HCT116 (cell line): Measurements from ENCODE around the gene ZFHX2. TPM values are rescaled to one million over a fixed set of nuclear protein-coding genes. Genes with fewer than 3 reads are reported as not detected.

Experiments used
- ATAC-seq: fragments of 200-7000 bp; cut with Tn5 transposase; 2 replicates; pipeline ENCODE4 v1.9.1; 2020; ENCODE audit warnings: mild to moderate bottlenecking, moderate library complexity
- BruUV-seq: library from RNA; stranded (reverse); fragments of 400-500 nt; replicated peaks from 2 replicates; lab custom pipeline; 2021; lab: Mats Ljungman, UMichigan
- CTCF ChIA-PET: fragments of 300-600 bp; sonication (Branson Sonifier 250); formaldehyde crosslinking; loops from one replicate; lab custom pipeline; 2021; ENCODE audit warnings: antibody characterized with exemption; lab: Charles Lee
- POLR2A ChIA-PET: fragments of 300-600, 350-600 bp; sonication (Branson Sonifier 250); formaldehyde crosslinking; loops from one replicate; lab custom pipeline; 2021; ENCODE audit warnings: antibody characterized with exemption; lab: Charles Lee
- RAD21 ChIA-PET, 2 experiments: fragments of 300-600 bp; sonication (Branson Sonifier 250); formaldehyde crosslinking; loops; one replicate each; lab custom pipeline; 2023; ENCODE audit warnings: low total read pairs in 2 of 2; ENCODE audit not compliant: uncharacterized antibody in 2 of 2, unreplicated experiment in 2 of 2, low non-redundant PET in 1 of 2; lab: Charles Lee
- DNase-seq: peaks from one replicate; pipeline ENCODE4 v3.0.0-alpha.2; 2010; ENCODE audit warnings: low read depth, low spot score
- H2AFZ ChIP-seq: fragments of 200-600 bp; shearing (Covaris generic), sonication (generic); 2 replicates; pipeline ENCODE4 v1.6.1; 2017; ENCODE audit warnings: low read depth, mixed run types, mixed read lengths, antibody characterized with exemption, low read length; ENCODE audit not compliant: poor library complexity, severe bottlenecking
- H3K27ac ChIP-seq: 2 replicates; pipeline ENCODE4 v1.5.1; 2012; ENCODE audit warnings: low read depth, low read length
- H3K27me3 ChIP-seq: fragments of 200-600 bp; sonication (generic); 2 replicates; pipeline ENCODE4 v1.6.1; 2016; ENCODE audit warnings: mixed run types, low read length, mixed read lengths; ENCODE audit not compliant: insufficient read depth
- H3K36me3 ChIP-seq, 2 experiments: fragments of 200-500 bp in 1 of 2; fragments of 200-600 bp in 1 of 2; sonication (Bioruptor generic) in 1 of 2; sonication (generic) in 1 of 2; 2 replicates each; pipeline versions ENCODE4 v1.5.1 to v1.6.1; 2014 to 2016; ENCODE audit warnings: low read length in 2 of 2, inconsistent platforms in 1 of 2, mixed read lengths in 1 of 2, mixed run types in 1 of 2; ENCODE audit not compliant: insufficient read depth in 2 of 2, control insufficient read depth in 1 of 2
- H3K4me1 ChIP-seq, 2 experiments: fragments of 200-600 bp in 1 of 2; sonication (generic) in 1 of 2; 2 replicates each; pipeline versions ENCODE4 v1.5.1 to v1.6.1; 2012 to 2017; ENCODE audit warnings: low read length in 2 of 2, inconsistent platforms in 1 of 2, mild to moderate bottlenecking in 1 of 2, mixed read lengths in 1 of 2, mixed run types in 1 of 2, moderate library complexity in 1 of 2; ENCODE audit not compliant: insufficient read depth in 2 of 2, control insufficient read depth in 1 of 2
- H3K4me2 ChIP-seq: fragments of 200-600 bp; sonication (generic); 2 replicates; pipeline ENCODE4 v1.6.1; 2017; ENCODE audit warnings: mixed run types, low read length, mixed read lengths
- H3K4me3 ChIP-seq, 2 experiments: fragments of 200-600 bp in 1 of 2; sonication (generic) in 1 of 2; replicated peaks in 1 of 2; 2 replicates each; pipeline ENCODE4 v1.5.1; 2011 to 2016; ENCODE audit warnings: low read length in 2 of 2, control low read depth in 1 of 2, low read depth in 1 of 2, mild to moderate bottlenecking in 1 of 2, mixed read lengths in 1 of 2, mixed run types in 1 of 2
- H3K79me2 ChIP-seq: fragments of 200-600 bp; sonication (generic); 2 replicates; pipeline ENCODE4 v1.6.1; 2017; ENCODE audit warnings: mild to moderate bottlenecking, mixed run types, low read length, moderate library complexity, mixed read lengths; ENCODE audit not compliant: insufficient read depth
- H3K9ac ChIP-seq: fragments of 200-600 bp; sonication (generic); 2 replicates; pipeline ENCODE4 v1.6.1; 2016; ENCODE audit warnings: low read length, mixed read lengths
- H3K9me2 ChIP-seq: fragments of 200-600 bp; sonication (generic), shearing (Covaris generic); 2 replicates; pipeline ENCODE4 v1.6.1; 2017; ENCODE audit warnings: mixed run types, mild to moderate bottlenecking, moderate library complexity; ENCODE audit not compliant: insufficient read depth
- H3K9me3 ChIP-seq, 2 experiments: fragments of 200-500 bp in 1 of 2; fragments of 200-600 bp in 1 of 2; sonication (Bioruptor generic) in 1 of 2; sonication (generic) in 1 of 2; 2 replicates each; pipeline ENCODE4 v1.6.1; 2014 to 2017; ENCODE audit warnings: low read length in 2 of 2, mixed read lengths in 2 of 2, inconsistent platforms in 1 of 2, low read depth in 1 of 2, mild to moderate bottlenecking in 1 of 2, mixed run types in 1 of 2, moderate library complexity in 1 of 2; ENCODE audit not compliant: control insufficient read depth in 1 of 2, insufficient read depth in 1 of 2
- H4K20me1 ChIP-seq: fragments of 200-600 bp; sonication (generic), shearing (Covaris generic); 2 replicates; pipeline ENCODE4 v1.6.1; 2017; ENCODE audit warnings: mixed run types, mild to moderate bottlenecking, moderate library complexity; ENCODE audit not compliant: insufficient read depth
- CBX3 ChIP-seq: IDR thresholded peaks from 2 replicates; pipeline ENCODE4 v1.6.1; 2012; ENCODE audit warnings: low read depth
- CEBPB ChIP-seq: IDR thresholded peaks from 2 replicates; pipeline ENCODE4 v1.6.1; 2012; ENCODE audit warnings: low read depth
- ELF1 ChIP-seq: IDR thresholded peaks from 2 replicates; pipeline ENCODE4 v1.6.1; 2012; ENCODE audit warnings: low read depth, borderline replicate concordance
- POLR2A ChIP-seq: IDR thresholded peaks from 2 replicates; pipeline ENCODE4 v1.7.0; 2011; ENCODE audit warnings: borderline replicate concordance; ENCODE audit not compliant: insufficient read depth, insufficient read length; ENCODE audit errors: extremely low read depth
- POLR2AphosphoS5 ChIP-seq: IDR thresholded peaks from 2 replicates; pipeline ENCODE4 v1.6.1; 2011; ENCODE audit warnings: mild to moderate bottlenecking, low read depth, low read length, moderate library complexity
- RAD21 ChIP-seq: IDR thresholded peaks from 2 replicates; pipeline ENCODE4 v1.6.1; 2012; ENCODE audit warnings: low read depth, mild to moderate bottlenecking
- SIN3A ChIP-seq: IDR thresholded peaks from 2 replicates; pipeline ENCODE4 v1.6.1; 2012; ENCODE audit warnings: low read depth
- TCF7L2 ChIP-seq: IDR thresholded peaks from 2 replicates; pipeline ENCODE4 v1.7.0; 2011; ENCODE audit warnings: borderline replicate concordance, inconsistent platforms; ENCODE audit not compliant: insufficient read depth, insufficient read length; ENCODE audit errors: extremely low read depth
- YY1 ChIP-seq: IDR thresholded peaks from 2 replicates; pipeline ENCODE4 v1.6.1; 2011; ENCODE audit warnings: low read length, low read depth, moderate library complexity, mild to moderate bottlenecking; ENCODE audit not compliant: insufficient replicate concordance; ENCODE audit errors: extremely low read depth
- ZFX ChIP-seq: fragments of 450-650 bp; IDR thresholded peaks from 2 replicates; pipeline ENCODE4 v1.6.1; 2017
- intact Hi-C: fragments of 100-400 bp; cut with micrococcal nuclease; formaldehyde crosslinking; loops from 2 replicates; pipeline ENCODE4 v1.10.0; 2022
- total RNA-seq: library from RNA; stranded (reverse); gene quantifications from one replicate; pipeline ENCODE4 v1.2.1, GENCODE V29; 2021; ENCODE audit not compliant: unreplicated experiment
- TF ChIP-seq, protein P1 (sequence below): IDR thresholded peaks from 2 replicates; pipeline ENCODE4 v1.6.1; 2011; ENCODE audit warnings: mild to moderate bottlenecking, low read length, moderate library complexity; ENCODE audit not compliant: insufficient replicate concordance; ENCODE audit errors: extremely low read depth
- TF ChIP-seq, protein P2 (sequence below): IDR thresholded peaks from 2 replicates; pipeline ENCODE4 v1.6.1; 2012
- TF ChIP-seq, protein P3 (sequence below): IDR thresholded peaks from 2 replicates; pipeline ENCODE4 v1.6.1; 2012

The ZFHX2 gene
- total RNA-seq, 1 experiment from 2014 or later: 3.6 TPM

DNA sequence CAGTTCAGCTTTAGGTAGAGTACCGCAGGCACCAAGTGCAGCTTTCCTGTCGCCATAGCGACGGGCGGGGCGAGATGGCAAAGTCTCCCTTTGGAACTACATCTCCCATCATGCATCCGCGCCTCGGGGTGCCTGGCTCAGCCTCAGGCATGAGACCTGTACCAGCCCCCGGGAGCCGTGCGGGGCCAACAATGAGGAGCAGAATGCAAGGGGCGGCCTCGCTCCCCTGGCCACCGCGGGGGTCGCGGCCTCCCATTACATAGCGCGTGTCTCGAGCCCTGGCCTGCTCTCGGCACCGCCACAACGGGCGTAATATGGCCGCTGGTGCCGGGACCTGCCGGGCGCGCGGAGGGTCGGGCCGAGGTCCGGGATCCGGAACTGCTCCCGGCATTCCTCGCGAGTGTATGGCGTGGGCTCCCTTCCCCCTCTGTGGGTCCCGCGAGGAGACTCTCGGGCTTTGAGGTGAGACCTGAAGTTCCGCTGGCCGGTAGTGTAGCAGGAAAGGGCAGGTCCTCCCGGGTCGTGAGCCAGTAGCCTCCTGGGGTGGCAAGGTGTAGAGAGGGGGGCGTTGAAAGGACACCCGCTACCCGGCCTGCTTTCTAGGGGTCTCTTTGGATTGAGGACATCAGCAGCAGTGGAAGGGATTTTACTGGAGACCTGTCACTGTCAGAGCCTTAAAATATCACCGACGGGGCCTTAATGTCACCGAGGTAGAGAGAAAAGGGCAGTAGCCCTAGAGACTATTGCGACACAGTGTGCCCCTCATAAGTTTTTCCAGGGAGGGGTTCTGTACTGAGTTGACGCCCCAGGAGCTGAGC lies 4.5 kb upstream of the ZFHX2 start, which contains the start of gene THTPA:
Gene THTPA, plus strand, starts transcription at position 390 of the 818 bp plus-strand sequence. CDS start 487 bp downstream, outside the sequence.
- BruUV-seq: TSS peak; percentile 72
- H3K27ac ChIP-seq: peak within 1 kb of the TSS; percentile 91
- RAD21 ChIA-PET: no interaction called here
- no peaks in the 10 kb centered on the region for H4K20me1 ChIP-seq
- TF ChIP-seq SIN3A: no peak; the same call in 1 of the 2 replicates
- TF ChIP-seq, protein P1, sequence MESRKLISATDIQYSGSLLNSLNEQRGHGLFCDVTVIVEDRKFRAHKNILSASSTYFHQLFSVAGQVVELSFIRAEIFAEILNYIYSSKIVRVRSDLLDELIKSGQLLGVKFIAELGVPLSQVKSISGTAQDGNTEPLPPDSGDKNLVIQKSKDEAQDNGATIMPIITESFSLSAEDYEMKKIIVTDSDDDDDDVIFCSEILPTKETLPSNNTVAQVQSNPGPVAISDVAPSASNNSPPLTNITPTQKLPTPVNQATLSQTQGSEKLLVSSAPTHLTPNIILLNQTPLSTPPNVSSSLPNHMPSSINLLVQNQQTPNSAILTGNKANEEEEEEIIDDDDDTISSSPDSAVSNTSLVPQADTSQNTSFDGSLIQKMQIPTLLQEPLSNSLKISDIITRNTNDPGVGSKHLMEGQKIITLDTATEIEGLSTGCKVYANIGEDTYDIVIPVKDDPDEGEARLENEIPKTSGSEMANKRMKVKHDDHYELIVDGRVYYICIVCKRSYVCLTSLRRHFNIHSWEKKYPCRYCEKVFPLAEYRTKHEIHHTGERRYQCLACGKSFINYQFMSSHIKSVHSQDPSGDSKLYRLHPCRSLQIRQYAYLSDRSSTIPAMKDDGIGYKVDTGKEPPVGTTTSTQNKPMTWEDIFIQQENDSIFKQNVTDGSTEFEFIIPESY: peak; percentile 15
- no peak for TF ChIP-seq CBX3
- TF ChIP-seq POLR2A: peak; percentile 55
- peak; percentile 65 for TF ChIP-seq YY1
- peak; percentile 77; the same call in 1 of the 2 replicates for TF ChIP-seq ELF1
- TF ChIP-seq POLR2AphosphoS5: peak; percentile 69
- peak; percentile 41 for TF ChIP-seq TCF7L2
- TF ChIP-seq ZFX: peak; percentile 93
- TF ChIP-seq CEBPB: no peak; the same call in 1 of the 2 replicates
- TF ChIP-seq, protein P2, sequence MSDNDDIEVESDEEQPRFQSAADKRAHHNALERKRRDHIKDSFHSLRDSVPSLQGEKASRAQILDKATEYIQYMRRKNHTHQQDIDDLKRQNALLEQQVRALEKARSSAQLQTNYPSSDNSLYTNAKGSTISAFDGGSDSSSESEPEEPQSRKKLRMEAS: peak; percentile 77; the same call in 1 of the 2 replicates
- no peak for TF ChIP-seq RAD21
- TF ChIP-seq, protein P3, sequence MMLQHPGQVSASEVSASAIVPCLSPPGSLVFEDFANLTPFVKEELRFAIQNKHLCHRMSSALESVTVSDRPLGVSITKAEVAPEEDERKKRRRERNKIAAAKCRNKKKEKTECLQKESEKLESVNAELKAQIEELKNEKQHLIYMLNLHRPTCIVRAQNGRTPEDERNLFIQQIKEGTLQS: no peak
- intact Hi-C loops: loop anchor here (5.0 kb wide), 1 partner anchor 289 kb away; no protein-coding TSS in a partner anchor
- H3K79me2 ChIP-seq: peaks cover 6% of the 10 kb centered on the region; the same call in 1 of the 2 replicates
- peak within 1 kb of the TSS; percentile 85 for H2AFZ ChIP-seq
- H3K9me2 ChIP-seq: no peaks in the 10 kb centered on the region
- H3K4me2 ChIP-seq: peak within 1 kb of the TSS; percentile 95
- no peaks in the 10 kb centered on the region for H3K9me3 ChIP-seq
- CTCF ChIA-PET: interaction anchor here (0.7 to 6.0 kb wide), 5 partner anchors 12 to 81 kb away, joined by 3 to 69 read pairs (median 4); partner anchors contain the start of gene AP1G2
- H3K9ac ChIP-seq: peak within 1 kb of the TSS; percentile 82
- ATAC-seq (peak; percentile 80), DNase-seq (peak; percentile 81)
- POLR2A ChIA-PET: interaction anchor here (0.6 to 1.1 kb wide), 3 partner anchors 11 to 81 kb away, joined by 3 read pairs; no protein-coding TSS in a partner anchor
- peaks cover 11 to 12% of the 10 kb centered on the region in 2 experiments; a peak in 3 of 4 replicates for H3K36me3 ChIP-seq
- no peaks in the 10 kb centered on the region for H3K27me3 ChIP-seq
- peak within 1 kb of the TSS; percentile 81 to 92 for H3K4me3 ChIP-seq
- H3K4me1 ChIP-seq: peaks cover 5 to 27% of the 10 kb centered on the region in 2 experiments; a peak in 3 of 4 replicates
